ENCODE measurements around the gene SMIM28.

- TF ChIP-seq EZH2phosphoT487 (conservative IDR thresholded peaks at IDR 0.05; ENCODE audit: low read length) (no peak), CTCF (IDR thresholded peaks at IDR 0.05; ENCODE audit: insufficient read depth, low read length, poor library complexity, severe bottlenecking) (no peak)
Observed at GRCh38 chr6:138396709-138397108, 19.0 kb downstream of the SMIM28 start.

All from SU-DHL-6 (cell line).